HG03135 (cell line): Measurements from ENCODE around the gene KRTAP5-10.
"Not testable (repeated sequence)": the region's sequence is repeated elsewhere in the genome, so short reads cannot be mapped to it uniquely, and the experiment has no call there.

ENCODE experiments used
- ATAC-seq: cut with Tn5 transposase; IDR thresholded peaks from one replicate; pipeline ENCODE4 v1.9.1; 2021; ENCODE audit warnings: mild to moderate bottlenecking, moderate library complexity; ENCODE audit not compliant: unreplicated experiment

KRTAP5-10 gene, protein sequence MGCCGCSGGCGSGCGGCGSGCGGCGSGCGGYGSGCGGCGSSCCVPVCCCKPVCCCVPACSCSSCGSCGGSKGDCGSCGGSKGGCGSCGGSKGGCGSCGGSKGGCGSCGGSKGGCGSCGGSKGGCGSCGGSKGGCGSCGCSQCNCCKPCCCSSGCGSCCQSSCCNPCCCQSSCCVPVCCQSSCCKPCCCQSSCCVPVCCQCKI

DNA sequence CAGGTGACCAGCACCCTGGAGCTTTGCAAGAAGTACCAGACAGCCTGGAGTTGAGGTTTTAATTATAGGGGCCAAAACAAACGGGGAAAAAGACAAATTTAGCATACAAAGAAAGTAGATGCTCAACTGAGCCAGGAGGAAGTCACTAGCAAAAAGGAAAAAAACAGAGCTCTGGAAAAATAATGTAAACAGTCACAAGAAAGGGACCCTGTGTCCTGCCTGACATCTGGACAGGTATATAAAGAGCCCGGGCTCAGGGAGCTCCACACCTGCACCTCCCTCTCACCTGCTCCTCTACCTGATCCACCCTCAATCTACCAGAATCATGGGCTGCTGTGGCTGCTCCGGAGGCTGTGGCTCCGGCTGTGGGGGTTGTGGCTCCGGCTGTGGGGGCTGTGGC lies at the start of gene KRTAP5-10:
Gene KRTAP5-10 (plus strand): TSS at position 301 of the 400 bp plus-strand sequence. CDS start 25 bp downstream, at position 326.
- ATAC-seq, result no peak

DNA sequence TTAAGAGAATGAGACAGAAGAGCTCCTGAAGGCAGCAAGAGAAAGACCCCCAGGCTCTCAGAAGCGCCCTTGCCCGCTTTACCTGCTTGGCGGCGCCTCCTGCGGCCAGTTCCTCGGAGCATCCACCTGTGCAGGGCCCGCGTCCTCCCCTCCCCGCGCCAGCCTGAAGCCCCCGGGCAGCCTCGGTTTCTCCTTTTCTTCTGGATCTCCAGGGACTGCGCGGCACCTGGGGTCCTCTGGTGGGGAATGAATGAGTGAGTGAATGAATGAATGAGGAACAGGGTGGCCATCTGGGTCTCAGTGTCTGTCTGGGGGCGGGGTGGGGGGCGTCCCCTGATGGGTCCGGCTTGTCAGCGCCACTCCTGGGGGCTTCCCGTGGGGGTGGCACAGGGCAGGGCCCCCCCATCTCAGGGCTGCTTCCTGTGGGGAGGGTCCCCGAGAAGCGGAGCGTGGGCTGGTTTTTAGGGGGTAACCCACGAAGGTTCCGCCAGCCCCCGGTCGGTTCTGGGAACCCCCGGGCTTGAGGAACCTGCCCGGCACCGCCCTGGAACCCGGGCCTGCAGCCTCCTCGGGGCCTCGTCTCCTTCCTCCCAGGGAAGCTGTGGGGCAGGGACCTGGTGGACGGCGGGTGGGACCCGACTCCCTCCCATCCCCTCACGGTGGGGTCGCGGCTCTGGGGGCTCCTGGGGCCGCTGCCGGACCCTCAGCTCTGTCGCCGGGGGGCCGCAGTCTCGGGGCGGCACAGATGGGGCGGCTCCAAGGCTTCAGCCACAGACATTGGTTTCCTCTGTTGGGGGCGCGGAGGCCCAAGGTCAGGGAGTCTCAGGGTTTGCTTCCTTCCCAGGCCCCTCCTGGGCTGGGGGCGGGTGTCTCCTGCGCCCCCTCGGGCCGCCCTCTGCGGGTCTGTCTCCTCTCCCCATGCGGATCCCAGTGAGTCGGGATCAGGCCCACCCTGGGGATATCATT lies 46.6 kb upstream of the KRTAP5-10 start:
- no peak for ATAC-seq

DNA sequence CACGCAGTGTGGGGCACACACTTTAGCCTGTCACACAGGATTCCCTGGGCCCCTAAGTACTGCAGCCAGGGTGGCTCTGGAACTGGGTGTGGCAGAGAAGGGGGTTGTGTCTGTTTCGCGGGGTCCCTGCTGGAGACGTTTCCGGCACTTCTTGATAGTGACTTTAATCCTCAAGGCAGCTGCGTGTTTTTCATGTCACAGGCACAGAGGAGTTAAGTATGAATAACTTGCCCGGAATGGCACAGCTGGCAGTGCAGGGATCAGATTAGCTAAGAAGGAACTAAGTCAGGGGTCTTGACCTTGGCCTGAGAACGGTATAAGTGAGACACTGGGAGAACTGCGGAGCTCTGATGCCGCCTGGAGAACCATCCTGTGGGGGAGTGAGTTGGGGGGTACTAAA lies 45.8 kb upstream of the KRTAP5-10 start:
- ATAC-seq, result no peak

DNA sequence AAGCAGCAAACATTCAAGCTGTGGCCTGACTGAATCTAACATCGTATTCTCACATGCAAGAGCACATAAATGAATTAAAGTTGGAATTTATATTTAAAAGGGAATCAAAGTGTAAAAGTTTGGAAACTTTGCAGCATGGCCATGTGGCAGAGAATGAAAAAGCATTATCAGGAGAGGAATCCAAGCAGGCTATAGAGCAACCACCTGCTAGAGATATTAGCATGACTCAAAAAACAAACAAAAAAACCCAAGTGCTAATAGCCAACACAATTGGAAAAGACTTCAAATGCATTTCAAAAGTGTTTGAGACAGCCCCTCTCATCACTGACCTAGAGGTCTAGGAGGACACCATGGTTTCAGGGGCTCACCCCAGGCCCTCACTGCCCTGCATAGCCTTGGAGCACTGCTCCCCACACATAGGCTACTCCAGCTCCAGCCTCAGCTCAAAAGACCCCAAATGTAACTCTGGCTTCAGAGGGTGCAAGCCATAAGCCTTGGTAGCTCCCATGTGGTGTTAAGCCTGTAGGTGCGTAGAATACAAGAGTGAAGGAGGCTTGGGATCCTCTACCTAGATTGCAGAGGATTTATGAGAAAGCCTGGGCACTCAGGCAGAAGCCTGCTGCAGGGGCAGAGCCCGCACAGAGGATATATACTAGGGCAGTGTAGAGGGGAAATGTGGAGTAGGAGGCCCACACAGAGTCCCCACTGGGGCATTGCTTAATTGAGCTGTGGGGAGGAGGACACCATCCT lies 40.0 kb upstream of the KRTAP5-10 start:
- ATAC-seq, result no peak

DNA sequence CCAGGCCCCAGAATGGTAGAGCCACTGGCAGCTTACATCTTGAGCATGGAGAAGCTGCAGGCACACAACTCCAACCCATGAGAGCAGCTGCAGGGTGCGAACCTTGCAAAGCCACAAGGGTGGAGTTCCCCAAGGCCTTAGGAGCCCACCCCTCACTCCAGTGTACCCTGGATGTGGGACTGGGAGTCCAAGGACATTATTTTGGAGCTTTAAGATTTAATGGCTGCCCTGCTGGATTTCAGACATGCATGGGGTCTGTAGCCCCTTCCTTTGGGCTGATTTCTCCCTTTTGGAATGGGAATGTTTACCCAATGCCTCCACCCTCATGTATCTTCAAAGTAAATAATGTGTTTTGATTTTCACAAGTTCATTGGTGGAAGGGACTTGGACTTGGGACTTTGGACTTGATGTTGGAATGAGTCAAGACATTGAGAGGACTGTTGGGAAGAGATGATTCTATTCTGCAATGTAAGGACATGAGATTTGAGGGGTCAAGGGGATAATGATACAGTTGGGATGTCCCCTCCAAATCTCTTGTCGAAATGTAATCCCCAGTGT lies 39.3 kb upstream of the KRTAP5-10 start:
- ATAC-seq, result no peak

DNA sequence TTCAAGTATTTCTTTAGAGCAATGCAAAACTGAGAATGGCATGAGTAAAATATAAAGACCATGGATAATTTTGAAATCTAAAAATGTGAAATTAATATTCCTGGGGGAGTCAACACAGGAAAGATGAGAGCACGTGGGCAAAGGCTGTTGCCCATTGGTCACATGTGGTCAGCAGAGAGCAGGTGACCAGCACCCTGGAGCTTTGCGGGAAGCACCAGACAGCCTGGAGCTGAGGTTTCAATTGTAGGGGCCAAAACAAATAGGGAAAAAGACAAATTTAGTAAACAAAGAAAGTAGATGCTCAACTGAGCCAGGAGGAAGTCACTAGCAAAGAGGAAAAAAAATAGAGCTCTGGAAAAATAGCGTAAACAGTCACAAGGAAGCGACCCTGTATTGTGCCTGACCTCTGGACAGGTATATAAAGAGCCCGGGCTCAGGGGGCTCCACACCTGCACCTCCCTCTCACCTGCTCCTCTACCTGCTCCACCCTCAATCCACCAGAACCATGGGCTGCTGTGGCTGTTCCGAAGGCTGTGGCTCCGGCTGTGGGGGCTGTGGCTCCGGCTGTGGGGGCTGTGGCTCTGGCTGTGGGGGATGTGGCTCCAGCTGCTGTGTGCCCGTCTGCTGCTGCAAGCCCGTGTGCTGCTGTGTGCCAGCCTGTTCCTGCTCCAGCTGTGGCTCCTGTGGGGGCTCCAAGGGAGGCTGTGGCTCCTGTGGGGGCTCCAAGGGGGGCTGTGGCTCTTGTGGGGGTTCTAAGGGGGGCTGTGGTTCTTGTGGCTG lies 38.4 kb upstream of the KRTAP5-10 start, which contains the start of gene KRTAP5-7:
Gene KRTAP5-7 (plus strand): TSS at position 472 of the 780 bp plus-strand sequence. CDS start 34 bp downstream, at position 506.
- ATAC-seq, result not testable (repeated sequence)

DNA sequence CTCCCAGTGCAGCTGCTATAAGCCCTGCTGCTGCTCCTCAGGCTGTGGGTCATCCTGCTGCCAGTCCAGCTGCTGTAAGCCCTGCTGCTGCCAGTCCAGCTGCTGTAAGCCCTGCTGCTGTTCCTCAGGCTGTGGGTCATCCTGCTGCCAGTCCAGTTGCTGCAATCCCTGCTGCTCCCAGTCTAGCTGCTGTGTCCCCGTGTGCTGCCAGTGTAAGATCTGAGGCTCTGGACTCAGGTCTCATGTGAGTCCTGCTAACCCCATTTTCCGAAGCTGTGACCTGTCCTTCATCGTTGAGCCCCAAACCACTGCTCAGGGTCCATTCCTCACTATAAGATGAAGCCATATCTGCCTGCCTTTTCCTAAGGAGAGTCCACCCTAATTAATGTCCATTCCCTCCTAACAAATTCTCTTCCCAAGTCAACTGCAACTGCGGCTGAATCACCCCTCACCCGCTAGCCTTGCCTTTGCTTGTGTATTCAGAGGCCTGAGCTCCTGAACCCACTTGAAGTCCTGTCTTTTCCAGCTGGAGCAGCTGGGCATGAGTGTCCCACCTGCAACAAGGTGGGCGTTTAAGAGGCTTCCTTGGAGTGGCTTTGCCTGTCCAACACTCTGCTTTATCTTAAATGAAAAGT lies 37.7 kb upstream of the KRTAP5-10 start:
- no peak for ATAC-seq

DNA sequence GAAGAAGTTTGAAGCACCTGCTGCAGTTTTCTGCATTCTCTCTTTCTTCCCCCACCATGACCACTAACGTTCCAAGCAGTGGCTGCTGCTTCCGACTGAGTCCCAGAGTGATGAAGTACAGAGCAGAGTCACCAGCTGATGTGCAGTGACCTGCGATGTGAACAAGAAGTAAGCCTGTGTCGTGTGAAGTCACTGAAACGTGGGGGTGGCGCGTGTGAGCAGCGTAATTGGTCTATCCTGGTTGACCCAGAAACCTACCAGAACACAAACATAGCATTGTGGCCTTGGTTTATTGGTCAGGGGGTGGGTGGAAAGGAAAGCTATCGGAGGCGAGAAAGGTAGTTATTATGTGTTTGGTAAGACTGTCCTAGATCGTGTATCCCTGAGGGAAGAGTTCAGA lies 34.8 kb upstream of the KRTAP5-10 start:
- no peak for ATAC-seq

DNA sequence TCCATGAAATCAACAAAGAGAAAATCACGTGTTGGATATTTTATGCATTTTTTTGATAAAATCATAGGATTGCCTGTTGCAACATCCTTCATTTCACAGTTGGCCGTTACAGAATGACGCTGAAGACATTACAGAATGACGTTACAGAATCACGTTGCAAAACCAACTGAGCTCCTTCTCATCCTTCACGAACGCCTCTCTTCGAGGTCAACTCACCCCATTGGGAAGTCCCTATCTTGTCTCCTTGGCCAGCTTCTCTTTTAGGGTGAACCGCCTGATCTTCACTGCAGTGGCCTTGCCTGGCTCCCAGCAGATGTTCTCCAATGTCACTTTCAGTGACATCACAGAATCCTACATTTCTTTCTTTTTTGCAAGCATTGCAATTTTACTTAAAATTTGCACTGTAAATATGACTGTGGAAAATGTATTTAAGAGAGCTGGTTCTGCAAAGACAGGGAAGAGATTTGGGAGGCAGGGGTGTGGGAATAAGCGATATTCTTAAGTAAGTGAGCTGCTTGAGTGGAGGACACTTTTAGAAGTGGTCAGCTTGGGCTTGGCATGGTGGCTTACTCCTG lies 33.2 kb upstream of the KRTAP5-10 start:
- ATAC-seq, result no peak

DNA sequence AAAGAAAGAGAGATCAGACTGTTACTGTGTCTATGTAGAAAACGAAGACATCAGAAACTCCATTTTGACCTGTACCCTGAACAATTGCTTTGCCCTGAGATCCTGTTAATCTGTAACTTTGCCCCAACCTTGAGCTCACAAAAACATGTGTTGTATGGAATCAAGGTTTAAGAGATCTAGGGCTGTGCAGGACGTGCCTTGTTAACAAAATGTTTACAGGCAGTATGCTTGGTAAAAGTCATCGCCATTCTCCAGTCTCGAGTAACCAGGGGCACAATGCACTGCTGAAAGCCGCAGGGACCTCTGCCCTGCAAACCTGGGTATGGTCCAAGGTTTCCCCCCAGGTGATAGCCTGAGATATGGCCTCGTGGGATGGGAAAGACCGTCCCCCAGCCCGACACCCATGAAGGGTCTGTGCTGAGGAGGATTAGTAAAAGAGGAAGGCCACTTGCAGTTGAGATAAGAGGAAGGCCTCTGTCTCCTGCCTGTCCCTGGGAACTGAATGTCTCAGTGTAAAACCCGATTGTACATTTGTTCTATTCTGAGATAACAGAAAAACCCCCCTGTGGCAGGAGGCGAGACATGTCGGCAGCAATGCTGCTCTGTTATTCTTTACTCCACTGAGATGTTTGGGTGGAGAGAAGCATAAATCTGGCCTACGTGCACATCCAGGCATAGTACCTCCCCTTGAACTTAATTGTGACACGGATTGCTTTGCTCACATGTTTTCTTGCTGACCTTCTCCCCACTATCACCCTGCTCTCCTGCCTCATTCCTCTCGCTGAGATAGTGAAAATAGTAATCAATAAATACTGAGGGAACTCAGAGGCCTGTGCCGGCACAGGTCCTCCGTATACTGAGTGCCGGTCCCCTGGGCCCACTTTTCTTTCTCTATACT lies 30.4 kb upstream of the KRTAP5-10 start:
- not testable (repeated sequence) for ATAC-seq

DNA sequence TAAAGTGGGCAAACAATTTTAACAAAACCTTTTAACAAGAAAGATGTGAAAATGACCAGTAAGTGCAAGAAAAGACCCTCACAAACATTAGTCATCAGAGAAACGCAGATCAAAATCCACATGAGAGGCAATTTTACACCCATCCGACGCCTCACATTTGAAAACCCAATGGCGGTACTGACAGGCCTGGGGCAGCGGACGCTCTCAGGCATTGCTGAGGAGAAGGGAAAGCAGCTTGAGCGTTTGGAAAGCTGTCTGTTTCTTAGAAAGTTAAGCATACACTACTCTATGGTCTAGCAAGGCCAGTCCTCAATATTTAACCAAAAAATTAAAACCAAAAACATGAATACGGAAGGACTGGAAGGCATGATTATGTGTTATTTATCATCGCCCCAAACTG lies 29.5 kb upstream of the KRTAP5-10 start:
- no peak for ATAC-seq

DNA sequence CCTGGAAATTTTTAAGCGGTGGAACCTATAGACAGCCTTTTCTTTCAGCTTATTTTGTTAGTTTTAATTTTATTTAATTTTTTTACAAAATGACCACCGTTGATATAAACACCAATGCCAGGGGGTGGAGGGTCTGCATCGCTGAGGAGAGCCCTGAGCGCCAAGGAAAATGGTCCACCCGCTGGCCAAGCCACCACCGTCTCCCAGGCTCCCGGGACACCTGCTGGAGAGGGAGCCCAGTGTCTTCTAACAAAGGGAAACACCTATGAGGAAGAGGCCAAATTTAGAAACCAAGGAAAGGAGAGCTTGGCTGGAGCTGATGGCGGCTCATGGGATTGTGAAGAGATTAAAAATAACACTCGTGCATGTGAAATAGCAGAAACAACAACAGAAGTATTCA lies 27.8 kb upstream of the KRTAP5-10 start:
- no peak for ATAC-seq

DNA sequence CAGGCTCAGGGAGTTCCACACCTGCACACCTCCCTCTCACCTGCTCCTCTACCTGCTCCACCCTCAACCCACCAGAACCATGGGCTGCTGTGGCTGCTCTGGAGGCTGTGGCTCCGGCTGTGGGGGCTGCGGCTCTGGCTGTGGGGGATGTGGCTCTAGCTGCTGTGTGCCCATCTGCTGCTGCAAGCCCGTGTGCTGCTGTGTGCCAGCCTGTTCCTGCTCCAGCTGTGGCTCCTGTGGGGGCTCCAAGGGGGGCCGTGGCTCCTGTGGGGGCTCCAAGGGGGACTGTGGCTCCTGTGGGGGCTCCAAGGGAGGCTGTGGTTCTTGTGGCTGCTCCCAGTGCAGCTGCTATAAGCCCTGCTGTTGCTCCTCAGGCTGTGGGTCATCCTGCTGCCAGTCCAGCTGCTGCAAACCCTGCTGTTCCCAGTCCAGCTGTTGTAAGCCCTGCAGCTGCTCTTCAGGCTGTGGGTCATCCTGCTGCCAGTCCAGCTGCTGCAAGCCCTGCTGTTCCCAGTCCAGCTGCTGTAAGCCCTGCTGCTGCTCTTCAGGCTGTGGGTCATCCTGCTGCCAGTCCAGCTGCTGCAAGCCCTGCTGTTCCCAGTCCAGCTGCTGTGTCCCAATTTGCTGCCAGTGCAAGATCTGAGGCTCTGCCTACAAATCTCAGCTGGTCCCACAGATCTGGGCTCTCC lies 27.2 kb upstream of the KRTAP5-10 start, which contains the start of gene KRTAP5-8:
Gene KRTAP5-8 (plus strand): TSS at position 49 of the 689 bp plus-strand sequence. CDS start 31 bp downstream, at position 80.
- not testable (repeated sequence) for ATAC-seq

DNA sequence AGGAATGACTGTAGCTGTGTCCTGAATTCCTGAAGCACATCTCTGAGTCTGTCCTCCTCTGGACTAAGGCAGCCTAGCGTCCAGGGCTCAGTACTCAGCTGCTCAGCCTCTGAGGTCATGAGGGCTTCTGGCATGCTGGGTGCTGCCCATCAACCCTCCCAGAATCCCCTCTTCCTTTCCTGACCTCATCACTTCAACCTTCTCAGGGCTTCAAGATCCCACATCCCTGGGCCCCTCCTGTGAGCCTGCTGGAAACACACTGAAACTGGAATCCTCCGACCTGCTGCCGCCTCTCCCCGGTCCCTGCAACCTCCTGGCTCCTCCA lies 26.7 kb upstream of the KRTAP5-10 start:
- ATAC-seq, result no peak

DNA sequence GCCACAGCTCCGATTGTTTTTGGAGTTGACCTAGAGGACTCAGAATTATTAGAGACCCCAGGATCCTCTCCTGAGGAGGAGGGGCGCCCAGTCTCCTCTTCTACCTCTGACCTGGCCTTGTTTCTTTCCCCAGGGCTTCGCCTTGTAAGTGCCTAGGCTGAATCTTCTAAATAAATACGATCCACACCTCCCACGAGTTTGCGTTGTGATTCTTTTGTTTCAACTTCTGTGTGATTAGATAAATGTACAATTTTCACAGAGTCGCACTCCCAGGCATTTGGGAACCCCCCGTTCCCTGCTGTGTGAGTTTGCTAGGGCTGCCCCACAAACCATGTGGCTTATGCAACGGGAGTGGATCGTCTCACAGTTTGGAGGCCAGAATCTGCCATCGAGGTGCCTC lies 26.3 kb upstream of the KRTAP5-10 start:
- no peak for ATAC-seq

DNA sequence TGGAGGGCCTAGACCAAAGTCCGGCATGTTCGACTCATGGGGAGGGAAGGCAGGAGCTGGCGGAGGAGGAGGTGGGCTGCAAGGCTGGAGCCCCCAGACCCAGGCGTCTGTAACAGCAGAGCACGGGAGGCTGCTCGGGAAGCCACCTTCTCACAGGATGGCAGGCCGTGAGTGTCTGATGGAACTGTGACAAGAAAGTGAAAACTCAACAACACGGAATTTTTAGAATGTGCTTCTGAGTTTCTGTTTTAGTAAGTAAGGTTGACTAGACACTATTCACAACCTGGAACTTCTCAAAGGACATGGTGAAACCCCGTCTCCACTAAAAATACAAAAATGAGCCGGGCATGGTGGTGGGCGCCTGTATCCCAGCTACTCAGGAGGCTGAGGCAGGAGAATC lies 25.4 kb upstream of the KRTAP5-10 start:
- not testable (repeated sequence) for ATAC-seq

DNA sequence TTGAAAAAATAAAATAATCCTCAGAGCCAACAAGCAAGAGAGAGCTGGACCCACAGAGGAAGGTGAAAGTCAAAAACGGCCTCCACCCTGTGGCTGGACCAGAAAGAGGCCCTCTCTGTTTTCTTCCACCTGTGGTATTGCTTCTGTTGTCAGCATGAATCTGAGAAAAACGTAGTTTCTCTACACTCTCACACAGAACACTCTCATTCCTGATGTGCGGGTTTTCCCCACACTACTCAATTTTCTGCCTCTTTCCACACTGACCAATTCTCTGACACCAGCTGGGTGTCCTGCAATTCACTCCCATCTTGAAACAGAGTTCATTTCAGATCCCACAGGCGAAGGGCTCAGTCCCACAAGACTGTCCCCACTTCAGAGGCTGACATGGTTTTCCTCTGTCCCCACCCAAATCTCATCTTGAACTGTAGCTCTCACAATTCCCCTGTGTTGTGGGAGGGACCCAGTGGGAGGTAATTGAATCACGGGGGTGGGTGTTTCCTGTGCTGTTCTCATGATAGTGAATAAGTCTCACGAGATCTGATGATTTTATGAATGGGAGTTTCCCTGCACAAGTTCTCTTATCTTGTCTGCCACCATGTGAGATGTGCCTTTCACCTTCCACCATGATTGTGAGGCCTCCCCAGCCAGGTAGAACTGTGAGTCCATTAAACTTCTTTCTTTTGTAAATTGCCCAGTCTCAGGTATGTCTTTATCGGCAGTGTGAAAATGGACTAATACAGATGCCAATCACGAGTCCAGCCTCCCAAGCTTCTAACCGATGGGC lies 24.6 kb upstream of the KRTAP5-10 start:
- ATAC-seq, result not testable (repeated sequence)
